ENCODE data around the gene EPHA6.

The EPHA6 gene

GRCh38 chr3:97029972-97030371 is 215.6 kb downstream of the EPHA6 start:
- DNase-seq: no peak

DNA sequence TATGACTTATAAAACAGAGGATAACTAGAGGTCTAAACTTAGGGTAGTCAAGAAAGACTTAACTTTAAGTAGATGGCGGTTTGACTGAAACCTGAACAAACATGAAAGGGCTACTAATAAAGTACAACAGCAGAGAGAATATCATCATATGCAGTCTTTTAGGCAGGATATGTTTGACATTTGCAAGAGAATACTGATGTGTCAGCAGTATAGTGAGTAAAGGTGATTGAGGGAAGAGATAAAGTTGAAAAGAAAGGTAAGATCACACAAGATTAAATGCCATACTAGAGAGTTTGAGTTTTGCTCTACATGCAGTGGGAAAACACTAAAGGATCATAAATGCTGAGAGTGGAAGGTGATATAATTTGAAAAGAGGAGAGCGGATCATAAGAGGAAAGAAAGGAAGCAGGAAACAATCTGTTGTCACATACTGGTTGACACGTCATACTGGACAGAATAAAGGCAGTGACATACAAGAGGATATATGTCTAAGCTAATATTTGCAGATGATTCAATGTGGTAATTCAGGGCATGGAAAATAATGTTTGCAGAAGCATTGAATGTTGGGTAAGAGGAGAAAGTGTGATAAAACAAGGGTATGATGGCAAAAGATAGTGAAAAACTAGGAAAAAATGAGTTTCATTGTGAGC is 223.0 kb downstream of the EPHA6 start:
- DNase-seq: no peak

DNA sequence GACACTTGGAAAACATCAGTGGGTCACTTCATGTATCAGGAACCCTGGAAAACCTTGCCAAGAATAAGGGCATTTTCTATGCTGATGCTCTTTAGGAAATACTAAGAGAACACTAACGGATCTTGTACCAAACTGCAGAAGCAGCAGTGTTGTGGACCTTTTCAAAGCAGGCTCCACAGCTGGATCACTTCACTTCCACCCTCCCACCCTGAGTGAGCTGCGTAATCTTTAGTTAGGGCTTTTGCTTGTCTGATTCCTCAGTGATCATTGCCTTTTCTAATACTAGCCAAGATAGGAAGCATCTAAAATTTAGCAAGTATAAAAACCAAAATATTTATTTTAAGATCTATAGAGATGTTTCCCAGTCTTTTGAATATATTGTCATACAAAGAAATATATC is 229.0 kb downstream of the EPHA6 start:
- no peak for DNase-seq

GRCh38 chr3:97057365-97057764 is 243.0 kb downstream of the EPHA6 start:
- DNase-seq: no peak

- DNase-seq: no peak
Measured at GRCh38 chr3:97059168-97059567, 244.8 kb downstream of the EPHA6 start.

GRCh38 chr3:97066531-97066930 is 252.1 kb downstream of the EPHA6 start:
- DNase-seq: no peak

- DNase-seq: no peak
Measured at GRCh38 chr3:97070302-97070701, 255.9 kb downstream of the EPHA6 start.

- DNase-seq: no peak
Measured at GRCh38 chr3:97074546-97074945, 260.2 kb downstream of the EPHA6 start.

GRCh38 chr3:97076673-97077072 is 262.3 kb downstream of the EPHA6 start:
- no peak for DNase-seq

- DNase-seq: no peak
Measured at GRCh38 chr3:97089621-97090020, 275.2 kb downstream of the EPHA6 start.

- no peak for DNase-seq
Measured at GRCh38 chr3:97102641-97103040, 288.2 kb downstream of the EPHA6 start.

DNA sequence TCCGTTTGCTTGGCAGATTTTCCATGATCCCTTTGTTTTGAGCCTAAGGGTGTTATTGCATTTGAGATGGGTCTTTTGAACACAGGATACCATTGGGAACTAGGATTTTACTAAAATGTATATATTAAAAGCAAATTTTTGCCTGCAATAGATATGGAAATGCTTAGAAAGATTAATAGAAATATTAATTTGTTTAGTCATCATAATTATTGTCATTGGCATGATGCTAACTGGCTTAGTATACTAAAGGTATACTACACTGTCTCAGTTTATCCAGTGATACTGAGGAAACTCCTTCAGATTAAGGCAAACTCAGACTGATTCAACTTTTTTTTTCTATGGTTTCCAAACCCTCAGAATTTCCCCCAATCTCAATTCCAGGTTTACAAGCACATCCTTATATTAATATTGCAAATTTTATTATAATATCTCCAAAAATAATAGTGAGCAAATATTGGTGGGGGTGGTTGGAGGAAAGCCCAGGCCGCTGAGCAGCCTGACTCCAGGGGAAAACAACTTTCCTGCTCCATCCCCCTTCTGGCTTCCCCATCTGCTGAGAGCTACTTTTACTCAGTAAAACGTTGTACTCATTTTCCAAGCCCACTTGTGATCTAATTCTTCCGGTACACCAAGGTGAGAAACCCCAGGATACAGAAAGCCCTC is 291.7 kb downstream of the EPHA6 start:
- no peak for DNase-seq

DNA sequence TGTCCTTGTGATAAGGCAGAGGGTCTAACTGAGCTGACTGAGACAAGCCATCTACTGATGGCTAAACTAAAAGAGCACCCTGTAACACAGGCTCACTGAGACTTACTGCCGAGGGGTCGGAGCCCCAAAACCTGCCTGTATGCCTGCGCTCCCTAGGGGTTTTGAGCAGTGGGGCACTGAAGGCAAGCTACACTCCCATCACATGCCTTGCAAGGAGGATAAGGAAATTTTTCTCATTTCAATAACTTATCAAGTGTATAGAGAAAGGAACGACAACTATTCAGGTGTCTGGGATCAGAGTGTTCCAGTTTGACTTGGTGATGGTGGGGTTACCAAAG is 292.2 kb downstream of the EPHA6 start:
- DNase-seq: no peak

DNA sequence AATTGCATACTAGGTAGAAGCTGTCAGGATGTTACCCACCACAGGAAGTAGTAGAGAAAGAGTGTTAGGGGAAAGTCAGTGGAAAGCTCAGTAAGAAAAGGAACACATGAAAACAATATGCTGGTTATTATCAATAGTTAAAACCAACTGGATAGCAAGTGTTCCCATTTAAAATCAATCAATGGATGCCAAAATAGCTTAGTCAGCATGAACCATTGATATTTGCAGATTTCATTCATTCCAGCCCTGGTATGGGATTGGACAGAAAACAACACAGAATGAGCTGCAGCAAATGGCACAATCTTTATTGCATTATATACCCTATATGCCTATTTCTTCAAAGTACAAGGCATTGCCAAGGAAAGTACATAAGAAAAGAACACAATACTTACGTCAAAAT is 293.7 kb downstream of the EPHA6 start:
- no peak for DNase-seq

- DNase-seq: no peak
Measured at GRCh38 chr3:97111244-97111643, 296.9 kb downstream of the EPHA6 start.

- DNase-seq: no peak
Measured at GRCh38 chr3:97121386-97121785, 307.0 kb downstream of the EPHA6 start.

DNA sequence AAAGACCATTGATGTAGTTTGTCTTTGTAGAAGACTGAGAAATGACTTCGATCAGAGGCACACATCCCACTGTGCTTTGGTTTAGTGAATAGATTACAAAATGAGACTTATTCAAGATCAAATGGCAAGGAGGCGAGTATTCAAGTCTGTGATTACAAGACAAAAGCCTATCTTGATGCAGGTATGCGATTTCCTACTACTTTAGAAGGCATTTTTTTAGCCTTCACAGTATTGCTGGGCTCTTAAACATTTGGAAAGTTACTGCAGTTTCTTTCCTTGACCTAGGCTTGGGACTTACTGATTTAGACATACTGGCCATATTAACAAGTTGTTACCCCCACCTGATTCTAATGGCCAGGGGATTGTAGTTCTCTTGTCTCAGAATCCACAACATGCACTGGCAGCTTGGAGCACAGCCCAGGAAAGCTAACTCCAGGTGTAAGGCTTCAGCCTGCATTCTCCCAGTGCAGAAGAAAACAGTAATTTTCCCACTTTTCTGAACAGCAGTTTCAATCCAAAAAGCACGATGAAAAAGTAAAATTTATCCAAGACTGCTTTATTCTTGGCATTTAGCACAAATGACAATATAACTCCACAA is 311.6 kb downstream of the EPHA6 start:
- DNase-seq: no peak

DNA sequence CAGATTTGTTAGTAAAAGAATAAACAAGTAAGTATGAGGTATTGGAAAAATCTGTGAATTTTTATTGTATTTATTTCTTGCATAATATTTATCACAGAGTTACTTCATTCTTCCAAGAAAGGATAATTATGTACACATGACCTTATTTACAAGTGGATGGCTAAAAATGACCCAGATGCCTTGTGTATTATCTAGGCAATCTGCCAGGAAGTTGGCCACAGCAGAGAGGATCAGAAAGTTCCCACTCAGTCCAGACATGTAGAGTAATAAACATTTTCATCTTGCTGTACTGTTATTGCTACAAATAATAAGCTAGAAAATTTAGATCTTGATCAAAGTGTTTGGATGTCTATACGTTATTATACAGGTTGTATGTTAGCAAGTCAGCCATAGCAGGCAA is 317.1 kb downstream of the EPHA6 start:
- DNase-seq: peak; percentile 8

GRCh38 chr3:97138914-97139541 is 324.6 kb downstream of the EPHA6 start:
- DNase-seq: no peak

DNA sequence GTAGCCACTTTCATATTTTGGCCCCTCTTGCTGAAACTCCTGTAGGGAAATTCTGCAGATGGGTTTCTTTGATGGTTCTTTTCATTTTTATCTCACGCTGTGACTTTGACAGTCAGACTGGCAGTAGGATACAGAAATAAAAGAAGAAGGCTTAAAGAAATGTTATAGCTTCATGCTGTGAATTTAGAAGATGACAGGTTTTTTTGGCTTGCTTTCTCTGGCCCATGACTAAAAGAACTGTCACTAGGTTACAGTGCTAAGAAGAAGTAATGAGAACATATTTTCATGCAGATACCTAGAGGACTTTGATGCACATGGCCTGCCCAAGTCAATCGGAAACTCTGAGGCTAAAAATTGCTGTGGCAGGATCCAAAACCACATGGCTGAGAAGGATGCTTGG is 334.5 kb downstream of the EPHA6 start:
- DNase-seq: no peak

DNA sequence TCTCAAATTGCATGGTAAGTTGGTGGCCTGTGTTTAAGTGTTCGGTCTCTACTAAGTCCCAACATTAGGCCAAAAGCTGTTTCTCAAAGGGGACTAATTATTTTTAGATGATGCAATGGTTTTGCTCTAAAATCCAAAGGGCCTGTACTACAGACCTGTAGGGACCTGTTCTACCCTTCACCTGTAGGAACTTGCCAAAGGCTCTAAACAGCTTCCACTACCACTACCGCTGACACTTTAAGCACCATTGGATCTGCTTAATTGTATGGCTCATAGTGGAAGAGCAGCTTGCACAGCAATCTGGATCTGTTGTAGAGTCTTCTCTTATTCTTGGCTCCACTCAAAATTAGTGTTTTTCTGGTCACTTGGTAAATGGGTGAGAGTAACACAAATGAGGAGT is 346.8 kb downstream of the EPHA6 start:
- no peak for DNase-seq

DNA sequence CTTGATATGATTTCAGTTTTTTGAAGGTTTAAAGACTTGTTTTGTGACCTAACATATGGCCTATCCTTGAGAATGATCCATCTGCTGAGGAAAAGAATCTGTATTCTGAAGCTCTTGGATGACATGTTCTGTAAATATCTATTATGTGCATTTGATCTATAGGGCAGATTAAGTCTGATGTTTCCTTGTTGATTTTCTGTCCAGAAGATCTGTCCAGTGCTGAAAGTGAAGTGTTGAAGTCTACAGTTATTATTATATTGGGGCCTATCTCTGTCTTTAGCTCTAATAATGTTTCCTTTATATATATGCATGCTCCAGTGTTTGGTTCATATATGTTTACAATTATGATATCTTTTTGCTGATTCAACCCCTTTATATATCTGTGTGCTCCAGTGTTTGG is 362.8 kb downstream of the EPHA6 start:
- DNase-seq: no peak

DNA sequence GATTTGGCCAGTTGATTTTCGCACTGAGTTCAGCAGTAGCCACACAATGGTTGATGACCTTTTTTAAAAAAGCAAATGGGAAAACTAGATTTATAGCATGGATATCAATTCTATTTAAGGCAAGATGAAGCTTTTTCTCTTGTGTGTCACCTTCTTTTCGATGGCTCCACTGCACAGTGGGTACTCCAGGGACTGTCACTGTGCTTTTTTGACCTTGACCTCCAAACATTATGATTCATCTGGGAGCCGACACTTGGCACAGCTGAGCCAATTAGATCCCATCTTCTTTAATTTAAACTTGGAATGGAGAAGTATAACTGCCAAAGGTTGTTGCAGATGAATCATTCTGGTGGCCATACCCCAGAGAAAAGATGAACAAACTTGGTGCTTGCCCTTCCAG is 367.3 kb downstream of the EPHA6 start:
- DNase-seq: no peak

DNA sequence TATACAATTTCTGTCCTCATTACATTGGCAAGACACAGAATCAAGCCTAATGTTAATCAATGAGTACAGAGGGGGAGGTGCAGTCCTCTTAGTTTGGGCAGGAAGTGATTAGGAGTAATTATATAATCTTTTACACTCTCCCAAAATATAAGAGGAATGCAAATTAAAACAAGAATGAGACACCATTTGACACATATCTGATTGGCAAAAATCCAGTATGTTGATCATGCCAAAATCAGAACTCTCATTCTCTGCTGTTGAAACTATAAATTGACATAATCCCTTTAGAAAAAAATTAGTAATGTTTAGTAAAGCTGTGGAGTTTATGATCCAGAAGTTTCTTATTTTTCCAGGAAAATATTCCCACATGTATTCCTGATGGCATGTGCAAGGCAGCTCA is 373.4 kb downstream of the EPHA6 start:
- no peak for DNase-seq
